ENCODE measurements around the gene PTPN11.
"Not testable (repeated sequence)": the region's sequence is repeated elsewhere in the genome, so short reads cannot be mapped to it uniquely, and the experiment has no call there.

PTPN11 gene

GRCh38 chr12:112409906-112410244 lies 8.9 kb upstream of the PTPN11 start:
- no peak for DNase-seq

GRCh38 chr12:112413855-112414625 lies 4.7 kb upstream of the PTPN11 start:
- no peak for DNase-seq

DNA sequence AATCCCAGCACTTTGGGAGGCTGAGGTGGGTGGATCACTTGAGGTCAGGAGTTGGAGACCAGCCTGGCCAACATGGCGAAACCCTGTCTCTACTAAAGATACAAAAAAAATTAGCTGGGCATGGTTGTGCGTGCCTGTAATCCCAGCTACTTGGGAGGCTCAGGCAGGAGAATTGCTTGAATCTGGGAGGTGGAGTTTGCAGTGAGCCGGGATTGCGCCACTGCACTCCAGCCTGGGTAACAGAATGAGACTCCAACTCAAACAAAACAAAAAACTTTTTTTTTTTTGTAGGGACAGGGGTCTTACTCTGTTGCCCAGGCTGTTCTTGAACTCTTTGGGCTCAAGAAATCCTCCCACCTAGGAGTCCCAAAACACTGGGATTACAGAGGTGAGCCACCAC lies 3.3 kb upstream of the PTPN11 start:
- DNase-seq = not testable (repeated sequence)

GRCh38 chr12:112418273-112418607 lies 507 bp upstream of the PTPN11 start:
- DNase-seq = no peak

DNA sequence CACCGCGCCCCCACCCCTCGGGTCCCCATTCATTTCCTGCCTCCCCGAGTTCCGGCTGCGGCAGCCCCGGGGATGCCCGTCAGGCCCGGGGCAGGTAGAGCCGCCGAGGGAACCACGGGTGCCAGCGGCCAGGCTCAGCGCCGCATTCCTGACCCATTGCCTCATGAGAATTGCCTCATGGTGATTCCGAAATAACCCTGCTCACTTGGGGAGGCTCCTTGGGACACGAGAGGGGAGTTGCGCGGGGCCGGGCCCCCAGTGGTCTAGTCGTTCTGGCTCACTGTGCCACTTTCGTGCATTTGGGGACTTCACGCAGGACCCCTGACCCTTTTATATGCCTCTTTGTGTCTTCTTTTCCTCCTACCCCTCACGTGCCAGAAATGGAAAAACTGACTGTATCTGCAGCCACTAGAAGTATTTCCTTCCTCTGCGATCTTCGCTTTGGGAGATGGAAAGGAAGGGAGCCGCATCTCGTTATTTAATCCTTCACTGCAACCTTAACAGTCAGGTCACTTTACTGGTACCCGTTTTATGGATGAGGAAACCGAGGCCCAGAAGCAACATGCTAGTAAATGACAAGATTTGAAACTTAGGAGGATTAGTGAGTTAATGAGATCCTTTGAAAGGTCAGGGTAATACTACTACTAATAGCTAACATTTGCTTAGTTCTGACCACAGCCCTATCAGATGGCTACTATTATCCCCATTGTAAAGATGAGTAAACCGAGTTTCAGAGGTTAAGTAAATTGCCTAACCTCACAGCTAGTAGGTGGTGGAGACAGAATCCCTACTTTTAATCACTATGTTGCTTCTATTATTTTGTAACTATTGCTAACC lies 768 bp downstream of the PTPN11 start:
- peak; percentile 82 for DNase-seq

- DNase-seq = no peak
Measured at GRCh38 chr12:112420740-112421139, 2.0 kb downstream of the PTPN11 start.

DNA sequence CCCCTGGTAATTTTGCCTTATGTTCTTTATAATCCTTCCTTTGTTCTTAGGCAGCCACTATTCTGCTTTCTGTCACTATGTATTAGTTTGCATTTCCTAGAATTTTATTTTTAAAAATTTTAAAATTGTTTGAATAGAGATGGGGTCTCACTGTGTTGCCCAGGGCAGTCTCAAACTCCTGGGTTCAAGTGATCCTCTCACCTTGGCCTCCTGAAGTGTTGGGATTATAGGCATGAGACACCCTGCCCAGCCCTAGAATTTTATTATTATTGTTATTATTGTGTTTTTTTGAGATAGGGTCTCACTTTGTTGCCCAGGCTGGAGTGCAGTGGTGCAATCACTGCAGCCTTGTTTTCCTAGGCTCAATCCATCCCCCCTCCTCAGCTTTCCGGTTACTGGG lies 2.6 kb downstream of the PTPN11 start:
- DNase-seq = no peak

- no peak for DNase-seq
Measured at GRCh38 chr12:112422531-112422930, 3.8 kb downstream of the PTPN11 start.

DNA sequence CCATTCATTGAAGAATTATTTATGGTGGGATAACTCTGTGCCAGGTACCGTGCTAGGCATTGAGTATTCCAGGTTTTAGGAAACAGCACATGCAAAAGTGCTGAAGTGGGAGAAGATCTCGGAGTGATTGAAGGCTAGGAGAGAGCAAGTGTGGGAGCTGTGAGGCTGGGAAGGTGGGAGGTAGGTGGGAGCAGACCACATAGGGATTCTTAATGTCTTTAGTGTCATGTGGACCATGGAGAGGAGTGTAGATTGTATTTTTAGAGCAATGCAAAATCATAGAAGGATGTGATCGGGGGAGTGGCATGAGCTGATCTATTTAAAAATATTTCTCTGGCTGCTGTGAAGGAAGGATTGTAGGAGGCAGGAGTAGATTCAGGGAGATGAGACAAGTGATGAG lies 5.4 kb downstream of the PTPN11 start:
- DNase-seq = no peak

DNA sequence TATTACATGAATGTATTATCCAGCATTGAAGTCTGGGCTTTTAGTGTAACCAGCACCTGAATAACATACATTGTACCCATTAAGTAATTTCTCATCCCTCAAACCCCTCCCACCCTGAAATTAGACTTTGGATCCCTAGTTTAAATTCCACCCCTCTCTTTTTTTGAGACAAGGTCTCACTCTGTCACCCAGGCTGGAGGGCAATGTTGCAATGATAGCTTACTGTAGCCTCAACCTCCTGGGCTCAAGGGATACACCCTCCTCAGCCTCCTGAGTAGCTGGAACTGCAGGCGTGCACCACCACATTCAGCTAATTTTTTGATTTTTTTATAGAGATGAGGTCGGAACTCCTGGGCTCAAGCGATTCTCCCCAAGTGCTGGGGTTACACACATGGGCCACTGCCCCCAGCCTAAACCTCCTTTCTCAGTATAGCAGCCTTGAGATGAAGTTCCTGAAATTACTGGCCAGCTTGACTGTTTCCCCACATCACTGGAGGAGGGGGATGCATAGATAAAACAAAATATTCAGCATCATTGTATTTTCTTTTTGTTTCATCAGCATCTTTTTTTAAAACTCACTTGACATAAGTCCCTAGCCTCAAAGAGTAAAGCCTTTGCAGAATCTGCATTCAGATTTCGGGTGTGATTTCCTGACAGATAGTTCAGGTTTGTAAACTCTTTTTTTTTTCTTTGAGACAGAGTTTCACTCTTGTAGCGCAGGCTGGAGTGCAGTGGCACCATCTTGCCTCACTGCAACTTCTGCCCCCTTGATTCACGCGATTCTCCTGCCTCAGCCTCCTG lies 7.0 kb downstream of the PTPN11 start:
- DNase-seq = no peak

- no peak for DNase-seq
Measured at GRCh38 chr12:112427760-112428159, 9.0 kb downstream of the PTPN11 start.

DNA sequence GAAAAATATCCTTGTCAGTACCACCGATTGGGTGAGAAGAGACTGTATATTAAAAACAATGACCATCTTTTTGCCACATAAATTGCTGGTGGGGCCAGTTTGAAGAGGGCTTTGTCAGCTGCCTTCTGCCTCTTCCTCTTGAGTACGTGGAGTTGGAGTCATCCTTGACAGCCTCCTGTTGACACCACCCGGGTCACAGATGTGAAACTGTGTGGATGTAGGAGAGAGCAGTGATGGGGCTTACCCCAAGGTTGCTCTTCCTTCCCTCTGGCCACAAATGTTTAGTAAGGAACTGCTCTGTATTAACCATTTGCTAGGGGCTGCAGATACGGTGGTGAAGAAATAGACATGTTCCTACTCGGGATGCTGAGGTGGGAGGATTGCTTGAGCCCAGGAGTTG lies 12.2 kb downstream of the PTPN11 start:
- no peak for DNase-seq

DNA sequence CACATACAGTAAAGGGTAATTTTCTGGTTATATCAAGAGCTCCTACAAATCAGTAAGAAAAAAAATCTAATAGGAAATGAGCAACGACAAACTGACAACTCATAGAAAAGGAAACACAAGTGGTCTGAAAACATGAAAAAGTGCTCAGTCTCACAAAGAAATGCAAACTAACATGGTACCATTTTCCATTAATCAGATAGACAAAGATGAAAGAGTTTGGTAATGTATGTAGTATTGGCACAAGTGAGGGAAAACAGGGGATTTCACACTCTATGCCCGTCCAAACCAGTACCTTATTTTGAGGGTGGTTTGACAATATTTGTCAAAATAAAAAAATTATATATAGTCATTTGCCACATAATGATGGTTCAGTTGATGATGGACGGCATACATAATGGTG lies 13.2 kb downstream of the PTPN11 start:
- no peak for DNase-seq

DNA sequence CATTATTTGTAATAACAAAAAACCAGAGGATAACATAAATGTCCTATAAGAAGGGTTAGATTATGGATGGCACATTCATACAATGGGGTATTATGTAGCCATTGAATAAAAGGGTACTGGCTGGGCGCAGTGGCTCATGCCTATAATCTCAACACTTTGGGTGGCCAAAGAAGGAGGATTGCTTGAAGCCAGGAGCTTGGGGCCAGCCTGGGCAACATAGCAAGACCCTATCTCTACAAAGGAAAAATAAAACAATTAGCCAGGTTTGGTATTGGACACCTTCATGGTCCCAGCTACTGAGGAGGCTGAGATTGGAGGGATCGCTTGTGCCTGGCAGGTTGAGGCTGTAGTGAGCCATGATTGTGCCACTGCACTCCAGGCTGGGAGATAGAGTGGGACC lies 14.8 kb downstream of the PTPN11 start:
- no peak for DNase-seq

DNA sequence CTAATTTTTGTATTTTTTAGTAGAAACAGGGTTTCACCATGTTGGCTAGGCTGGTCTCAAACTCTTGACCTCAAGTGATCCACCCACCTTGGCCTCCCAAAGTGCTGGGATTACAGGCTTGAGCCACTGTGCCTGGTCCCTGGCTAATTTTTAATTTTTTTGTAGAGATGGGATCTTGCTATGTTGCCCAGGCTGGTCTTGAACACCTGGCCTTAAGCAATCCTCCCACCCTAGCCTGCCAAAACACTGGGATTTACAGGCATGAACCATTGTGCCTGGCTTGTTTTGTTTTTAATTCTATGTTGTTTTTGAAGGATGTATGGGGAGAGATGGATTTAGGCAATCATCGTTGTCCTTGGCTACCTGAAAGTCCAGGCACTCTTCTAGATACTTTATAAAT lies 19.9 kb downstream of the PTPN11 start:
- DNase-seq = not testable (repeated sequence)

DNA sequence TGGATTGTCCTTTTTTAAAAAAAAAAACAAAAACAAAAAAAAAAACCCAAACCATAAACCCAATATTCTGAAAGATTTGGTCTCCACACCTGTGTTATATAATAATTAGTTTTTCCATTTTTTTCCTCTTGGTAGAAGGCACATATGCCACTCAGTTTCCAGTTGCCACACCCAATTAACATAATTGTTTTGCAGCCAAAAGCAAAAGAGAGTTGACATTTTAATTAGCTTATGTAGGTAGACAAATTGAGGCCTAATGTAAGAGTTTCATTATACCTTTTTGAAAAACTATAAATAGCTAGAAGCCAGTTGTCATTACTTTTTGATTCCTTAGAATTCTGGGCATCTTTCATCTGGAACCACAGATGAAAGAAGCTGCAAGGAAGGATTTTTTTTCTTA lies 21.0 kb downstream of the PTPN11 start:
- no peak for DNase-seq

- DNase-seq = peak; percentile 12
Measured at GRCh38 chr12:112440653-112441052, 21.9 kb downstream of the PTPN11 start.

DNA sequence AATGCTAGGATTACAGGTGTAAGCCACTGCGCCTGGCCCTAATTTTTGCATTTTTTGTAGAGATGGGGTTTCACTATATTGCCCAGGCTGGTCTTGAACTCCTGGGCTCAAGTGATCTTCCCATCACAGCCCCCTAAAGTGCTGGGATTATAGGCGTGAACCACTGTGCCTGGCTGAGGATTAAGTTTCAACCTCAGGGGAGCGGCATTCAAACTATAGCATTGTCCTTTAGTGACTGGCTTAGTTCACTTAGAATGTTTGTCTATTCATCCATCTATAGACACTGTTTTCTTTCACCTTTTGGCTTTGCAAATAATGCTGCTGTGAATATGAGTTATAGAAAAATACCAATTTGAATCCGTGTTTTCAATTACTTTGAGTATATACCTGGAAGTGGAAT lies 25.2 kb downstream of the PTPN11 start:
- no peak for DNase-seq

GRCh38 chr12:112446008-112446725 lies 27.4 kb downstream of the PTPN11 start:
- no peak for DNase-seq

DNA sequence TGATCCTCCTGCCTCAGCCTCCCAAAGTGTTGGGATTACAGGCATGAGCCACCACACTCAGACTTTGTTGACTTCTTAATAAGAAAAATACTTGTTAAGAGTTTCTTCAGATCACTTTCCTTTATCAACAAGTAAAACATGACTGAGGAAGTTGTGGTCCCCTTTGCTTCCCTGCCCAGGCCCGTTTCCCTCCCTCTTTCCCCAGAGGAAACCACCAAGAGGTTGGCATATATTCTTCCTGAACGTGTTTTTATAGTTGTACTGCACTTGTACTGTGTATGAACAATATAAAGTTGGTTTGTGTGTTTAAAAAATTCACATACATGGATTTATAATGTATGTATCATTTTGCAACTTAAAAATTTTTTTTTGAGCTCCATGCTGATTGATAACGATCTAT lies 28.4 kb downstream of the PTPN11 start:
- DNase-seq = no peak

- DNase-seq = not testable (repeated sequence)
Measured at GRCh38 chr12:112448165-112448564, 29.4 kb downstream of the PTPN11 start.

- DNase-seq = no peak
Measured at GRCh38 chr12:112450725-112451124, 32.0 kb downstream of the PTPN11 start.

- DNase-seq = no peak
Measured at GRCh38 chr12:112456029-112456428, 37.3 kb downstream of the PTPN11 start.

Data from fibroblast of skin of right biceps (primary cell).